Colonic mucosa (tissue), 4 donors: ENCODE data around the gene PDE4D. TPM values are rescaled to one million over a fixed set of nuclear protein-coding genes. Genes with fewer than 3 reads are reported as not detected.

Experiments used
- DNase-seq: peaks from one replicate; pipeline ENCODE4 v3.0.0-alpha.2; 2020
- H3K27ac ChIP-seq: fragments of 200-600 bp; one replicate; pipeline ENCODE4 v1.8.0; 2021
- H3K27me3 ChIP-seq: fragments of 200-600 bp; one replicate; pipeline ENCODE4 v1.8.0; 2021
- H3K36me3 ChIP-seq: fragments of 200-600 bp; one replicate; pipeline ENCODE4 v1.8.0; 2021
- H3K4me1 ChIP-seq: fragments of 200-600 bp; one replicate; pipeline ENCODE4 v1.8.0; 2021; ENCODE audit warnings: mild to moderate bottlenecking
- H3K4me3 ChIP-seq: fragments of 200-600 bp; one replicate; pipeline ENCODE4 v1.8.0; 2021
- H3K9ac ChIP-seq, 2 donors: one replicate each; pipeline ENCODE4 v1.7.0; 2013; ENCODE audit warnings: control low read depth in 2 of 2, low read depth in 2 of 2, low read length in 2 of 2
- H3K9me3 ChIP-seq: fragments of 200-600 bp; one replicate; pipeline ENCODE4 v1.8.0; 2021
- CTCF ChIP-seq: fragments of 200-600 bp; IDR thresholded peaks from one replicate; pipeline ENCODE4 v1.8.0; 2022; ENCODE audit warnings: antibody characterized with exemption, mild to moderate bottlenecking
- intact Hi-C: fragments of 100-400 bp; cut with DNase I; formaldehyde crosslinking; loops from one replicate; pipeline ENCODE4 v1.14.1; 2022
- total RNA-seq, 2 donors: library from RNA; stranded (reverse); fragmentation: NEBNext Ultra II Directional in 1 of 2; extraction: Animal tissue kit (Norgen Biotek cat#: 25700) in 1 of 2; gene quantifications; one replicate each; pipeline ENCODE4 v1.2.1, GENCODE V29; 2021
- donor health status: healthy.
- donor health status: DM: no; HTN: no; CAD: no.
- donor health status: DM: no; HTN: no; CAD: no.

Gene PDE4D
- total RNA-seq, 2 donors from 2014 or later: 23.1 to 53.7 TPM

DNA sequence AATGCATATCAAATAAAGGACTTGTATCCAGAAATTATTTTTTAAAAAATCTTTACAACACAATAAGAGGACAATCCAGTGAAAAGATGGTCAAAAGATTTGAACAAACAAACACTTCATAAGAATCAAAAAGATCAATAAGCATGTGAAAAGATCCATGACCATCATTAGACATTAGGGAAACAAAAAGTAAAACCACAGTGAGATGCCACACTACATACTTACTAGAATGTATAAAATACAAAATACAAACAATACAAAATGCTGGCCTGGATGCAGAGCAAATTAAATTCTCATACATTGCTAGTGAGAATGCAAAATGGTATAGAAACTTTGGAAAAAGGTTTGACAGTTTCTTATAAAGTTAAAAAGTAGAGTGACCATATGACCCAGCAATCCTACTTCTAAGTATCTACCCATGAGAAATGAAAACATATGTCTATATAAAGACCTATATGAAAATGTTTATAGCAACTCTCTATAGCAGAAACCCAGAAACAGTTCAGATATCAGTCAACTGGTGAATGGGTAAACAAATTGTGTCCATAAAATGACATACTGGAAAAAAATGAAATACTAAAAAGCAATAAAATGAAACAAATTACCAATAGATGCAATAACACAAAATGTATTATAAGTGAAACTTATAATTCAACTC is 884.6 kb downstream of the PDE4D start:
- H3K36me3 ChIP-seq: no peaks in the 10 kb centered on the region
- no peak overlapping the region for H3K4me3 ChIP-seq
- no peak for TF ChIP-seq CTCF
- no peak overlapping the region for H3K27ac ChIP-seq
- H3K27me3 ChIP-seq: no peaks in the 10 kb centered on the region
- no peaks in the 10 kb centered on the region for H3K4me1 ChIP-seq
- H3K9ac ChIP-seq: no peak overlapping the region
- intact Hi-C loops: loop anchor here (5.0 kb wide), 1 partner anchor 117 kb away; no protein-coding TSS in a partner anchor
- no peaks in the 10 kb centered on the region for H3K9me3 ChIP-seq
- no peak for DNase-seq

DNA sequence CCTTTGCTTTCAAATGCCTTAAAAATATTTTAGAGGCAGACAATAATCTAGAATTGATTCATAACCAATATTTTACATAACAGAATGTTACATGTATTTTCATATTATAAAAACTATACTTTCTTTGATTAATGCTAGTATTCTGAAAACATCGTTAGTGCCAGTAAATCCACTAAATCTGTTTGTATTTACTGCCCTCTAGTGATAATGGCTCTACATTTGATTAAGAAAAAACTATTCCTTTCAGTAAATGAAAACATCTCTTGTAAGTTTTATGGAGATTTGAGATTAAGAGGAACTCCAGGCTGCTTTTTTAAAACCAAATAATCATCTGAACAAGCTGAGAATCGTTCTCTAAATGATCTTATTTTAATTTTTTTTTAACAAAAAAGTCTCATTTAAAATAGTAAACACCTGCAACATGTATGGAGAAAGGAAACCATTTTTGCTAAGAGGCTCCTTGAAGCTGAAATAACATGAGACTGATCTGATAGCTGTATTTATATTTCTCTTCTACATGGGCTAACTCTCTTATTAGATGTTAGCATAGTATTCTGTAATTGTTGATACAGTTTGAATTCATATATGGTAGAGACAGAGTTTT is 886.0 kb downstream of the PDE4D start:
- Histone ChIP-seq H3K27me3 (no peaks in the 10 kb centered on the region), H3K4me3 (no peak overlapping the region), H3K4me1 (no peaks in the 10 kb centered on the region), H3K27ac (no peak overlapping the region), H3K36me3 (no peaks in the 10 kb centered on the region), H3K9me3 (no peaks in the 10 kb centered on the region), H3K9ac (no peak overlapping the region)
- no peak for TF ChIP-seq CTCF
- no peak for DNase-seq
- intact Hi-C loops: loop anchor here (5.0 kb wide), 1 partner anchor 115 kb away; no protein-coding TSS in a partner anchor

GRCh38 chr5:59005934-59006701 is 887.4 kb downstream of the PDE4D start:
- intact Hi-C loops: loop anchor here (5.0 kb wide), 1 partner anchor 114 kb away; no protein-coding TSS in a partner anchor

DNA sequence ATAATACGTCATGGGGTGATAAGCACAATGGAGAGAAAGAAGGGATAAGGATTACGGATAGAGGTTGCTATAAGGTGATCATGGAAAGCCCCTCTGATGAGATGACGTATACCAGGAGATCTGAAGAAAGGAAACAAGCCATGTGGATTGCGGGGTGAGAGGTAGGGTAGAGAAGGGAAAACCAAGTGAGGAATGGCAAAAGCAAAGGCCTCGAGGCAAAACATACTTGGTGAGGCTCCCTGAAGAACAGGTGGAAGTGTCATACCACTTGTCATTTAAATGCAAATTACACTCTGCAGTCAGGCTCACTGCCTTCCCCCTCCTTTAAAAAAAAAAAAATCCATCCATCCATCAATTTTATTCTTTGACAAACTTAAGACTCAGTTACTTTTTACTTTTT is 889.9 kb downstream of the PDE4D start:
- Histone ChIP-seq H3K27ac (no peak overlapping the region), H3K9ac (no peak overlapping the region), H3K9me3 (no peaks in the 10 kb centered on the region), H3K4me1 (no peaks in the 10 kb centered on the region), H3K27me3 (no peaks in the 10 kb centered on the region), H3K36me3 (no peaks in the 10 kb centered on the region), H3K4me3 (no peak overlapping the region)
- TF ChIP-seq CTCF: no peak
- intact Hi-C loops: no loop called here
- no peak for DNase-seq

More at GRCh38 chr5:59005934-59006701, 887.4 kb downstream of the PDE4D start:
- Histone ChIP-seq H3K36me3 (no peaks in the 10 kb centered on the region), H3K9ac (no peak overlapping the region), H3K4me3 (no peak overlapping the region), H3K27me3 (no peaks in the 10 kb centered on the region), H3K4me1 (no peaks in the 10 kb centered on the region), H3K27ac (no peak overlapping the region), H3K9me3 (no peaks in the 10 kb centered on the region)
- no peak for TF ChIP-seq CTCF
- no peak for DNase-seq

GRCh38 chr5:59003124-59003523 is 890.4 kb downstream of the PDE4D start:
- Histone ChIP-seq H3K36me3 (no peaks in the 10 kb centered on the region), H3K27ac (no peak overlapping the region), H3K9ac (no peak overlapping the region), H3K27me3 (no peaks in the 10 kb centered on the region), H3K4me3 (no peak overlapping the region), H3K4me1 (no peaks in the 10 kb centered on the region), H3K9me3 (no peaks in the 10 kb centered on the region)
- TF ChIP-seq CTCF: no peak
- DNase-seq: no peak
- intact Hi-C loops: no loop called here
